ENCODE results near the gene SLC30A9. TPM values are rescaled to one million over a fixed set of nuclear protein-coding genes. Genes with fewer than 3 reads are reported as not detected.

The SLC30A9 gene
- total and polyA plus RNA-seq, 2 donors (not counting 1 experiment from before 2014, with no cell fraction given), result 56.5 to 65.2 TPM

GRCh38 chr4:41969671-41970070 lies 20.7 kb upstream of the SLC30A9 start:
- H3K36me3 ChIP-seq (ENCODE audit: control insufficient read depth, insufficient read depth, low read length), result no peaks in the 10 kb centered on the region
- no peak overlapping the region for H3K9ac ChIP-seq (ENCODE audit: insufficient read depth, low read length)
- H3K4me2 ChIP-seq (ENCODE audit: extremely low read depth, insufficient read depth, low read length), result no peak overlapping the region
- no peaks in the 10 kb centered on the region for H3K9me3 ChIP-seq (ENCODE audit: control insufficient read depth, insufficient read depth, low read depth, low read length)
- no peak overlapping the region for H3K27ac ChIP-seq (ENCODE audit: insufficient read depth, low read length)
- H2AFZ ChIP-seq (ENCODE audit: low read length), result no peak overlapping the region
- no peak for DNase-seq (ENCODE audit: low read depth in 2 of 2)
- TF ChIP-seq CTCF (conservative IDR thresholded peaks at IDR 0.05 in 1 of 2, IDR thresholded peaks at IDR 0.05 in 1 of 2; ENCODE audit: low read depth in 1 of 2, low read length in 2 of 2), result no peak
- no peak for TF ChIP-seq EZH2 (IDR thresholded peaks at IDR 0.05; ENCODE audit: low read length, missing control alignments)
- H3K4me3 ChIP-seq (replicated peaks in 1 of 4; ENCODE audit: control extremely low read depth in 1 of 4, insufficient read depth in 1 of 4, low read depth in 3 of 4, low read length in 4 of 4), result no peak overlapping the region
- H3K4me1 ChIP-seq (ENCODE audit: control insufficient read depth, extremely low read depth, insufficient read depth, low read length), result no peaks in the 10 kb centered on the region
- H4K20me1 ChIP-seq (ENCODE audit: control insufficient read depth, extremely low read depth, insufficient read depth, low read length), result no peaks in the 10 kb centered on the region
- no peaks in the 10 kb centered on the region for H3K79me2 ChIP-seq (ENCODE audit: control insufficient read depth, insufficient read depth, low read length)
- H3K27me3 ChIP-seq (ENCODE audit: control insufficient read depth, insufficient read depth, low read length), result no peaks in the 10 kb centered on the region

- H3K4me1 ChIP-seq (ENCODE audit: control insufficient read depth, extremely low read depth, insufficient read depth, low read length), result peaks cover 4% of the 10 kb centered on the region
- no peak overlapping the region for H3K27ac ChIP-seq (ENCODE audit: insufficient read depth, low read length)
- H3K4me3 ChIP-seq (replicated peaks in 1 of 4; ENCODE audit: control extremely low read depth in 1 of 4, insufficient read depth in 1 of 4, low read depth in 3 of 4, low read length in 4 of 4), result no peak overlapping the region
- H3K9ac ChIP-seq (ENCODE audit: insufficient read depth, low read length), result no peak overlapping the region
- H3K36me3 ChIP-seq (ENCODE audit: control insufficient read depth, insufficient read depth, low read length), result no peaks in the 10 kb centered on the region
- no peaks in the 10 kb centered on the region for H4K20me1 ChIP-seq (ENCODE audit: control insufficient read depth, extremely low read depth, insufficient read depth, low read length)
- no peak overlapping the region for H3K4me2 ChIP-seq (ENCODE audit: extremely low read depth, insufficient read depth, low read length)
- H3K79me2 ChIP-seq (ENCODE audit: control insufficient read depth, insufficient read depth, low read length), result no peaks in the 10 kb centered on the region
- no peak overlapping the region for H2AFZ ChIP-seq (ENCODE audit: low read length)
- TF ChIP-seq EZH2 (IDR thresholded peaks at IDR 0.05; ENCODE audit: low read length, missing control alignments), result no peak
- no peak for TF ChIP-seq CTCF (conservative IDR thresholded peaks at IDR 0.05 in 1 of 2, IDR thresholded peaks at IDR 0.05 in 1 of 2; ENCODE audit: low read depth in 1 of 2, low read length in 2 of 2)
- no peaks in the 10 kb centered on the region for H3K9me3 ChIP-seq (ENCODE audit: control insufficient read depth, insufficient read depth, low read depth, low read length)
- no peak for DNase-seq (ENCODE audit: low read depth in 2 of 2)
- H3K27me3 ChIP-seq (ENCODE audit: control insufficient read depth, insufficient read depth, low read length), result no peaks in the 10 kb centered on the region
Measured at GRCh38 chr4:41975341-41975740, 15.0 kb upstream of the SLC30A9 start.

GRCh38 chr4:41976775-41977516 lies 13.4 kb upstream of the SLC30A9 start:
- Histone ChIP-seq H3K27ac (ENCODE audit: insufficient read depth, low read length) (no peak overlapping the region), H3K9ac (ENCODE audit: insufficient read depth, low read length) (no peak overlapping the region), H3K36me3 (ENCODE audit: control insufficient read depth, insufficient read depth, low read length) (no peaks in the 10 kb centered on the region), H3K9me3 (ENCODE audit: control insufficient read depth, insufficient read depth, low read depth, low read length) (no peaks in the 10 kb centered on the region), H3K27me3 (ENCODE audit: control insufficient read depth, insufficient read depth, low read length) (no peaks in the 10 kb centered on the region), H3K4me2 (ENCODE audit: extremely low read depth, insufficient read depth, low read length) (no peak overlapping the region), H3K4me1 (ENCODE audit: control insufficient read depth, extremely low read depth, insufficient read depth, low read length) (peaks cover 4% of the 10 kb centered on the region), H2AFZ (ENCODE audit: low read length) (no peak overlapping the region), H4K20me1 (ENCODE audit: control insufficient read depth, extremely low read depth, insufficient read depth, low read length) (no peaks in the 10 kb centered on the region), H3K79me2 (ENCODE audit: control insufficient read depth, insufficient read depth, low read length) (no peaks in the 10 kb centered on the region), H3K4me3 (replicated peaks in 1 of 4; ENCODE audit: control extremely low read depth in 1 of 4, insufficient read depth in 1 of 4, low read depth in 3 of 4, low read length in 4 of 4) (no peak overlapping the region)
- TF ChIP-seq EZH2 (IDR thresholded peaks at IDR 0.05; ENCODE audit: low read length, missing control alignments) (no peak), CTCF (conservative IDR thresholded peaks at IDR 0.05 in 1 of 2, IDR thresholded peaks at IDR 0.05 in 1 of 2; ENCODE audit: low read depth in 1 of 2, low read length in 2 of 2) (no peak)
- no peak for DNase-seq (ENCODE audit: low read depth in 2 of 2)

Data from fibroblast of lung (primary cell).